Gastrocnemius medialis (tissue), 4 donors: Measurements from ENCODE around the gene ORC3. TPM values are rescaled to one million over a fixed set of nuclear protein-coding genes. Genes with fewer than 3 reads are reported as not detected.

Experiments used
- ATAC-seq, 2 donors: fragments of 150-250 bp; one replicate each; pipeline ENCODE4 v1.9.1; 2016
- DNase-seq, 2 donors: peaks; one replicate each; pipeline ENCODE4 v3.0.0-alpha.2; 2019
- H3K27ac ChIP-seq, 4 donors: fragments of 200-600 bp; sonication (generic); 1 replicate in 1 of 4; 2 replicates in 3 of 4; pipeline ENCODE4 v1.5.1; 2016 to 2018; ENCODE audit warnings: mild to moderate bottlenecking in 2 of 4, moderate library complexity in 1 of 4
- H3K27me3 ChIP-seq, 3 donors: fragments of 200-600 bp; sonication (generic) in 2 of 3; 1 replicate in 1 of 3; 2 replicates in 2 of 3; pipeline versions ENCODE4 v1.5.1 to v1.6.0; 2016 to 2019; ENCODE audit warnings: mild to moderate bottlenecking in 1 of 3, moderate library complexity in 1 of 3
- H3K36me3 ChIP-seq, 2 donors: fragments of 200-600 bp; sonication (generic) in 1 of 2; one replicate each; pipeline ENCODE4 v1.5.1; 2017 to 2018
- H3K4me1 ChIP-seq, 2 donors: fragments of 200-600 bp; sonication (generic) in 1 of 2; one replicate each; pipeline ENCODE4 v1.5.1; 2016 to 2017; ENCODE audit warnings: mild to moderate bottlenecking in 2 of 2
- H3K4me3 ChIP-seq, 4 donors: fragments of 200-600 bp; sonication (generic) in 3 of 4; 1 replicate in 1 of 4; 2 replicates in 3 of 4; pipeline ENCODE4 v1.5.1; 2016 to 2019; ENCODE audit warnings: mild to moderate bottlenecking in 2 of 4
- H3K9me3 ChIP-seq, 3 donors: fragments of 200-600 bp; sonication (generic) in 2 of 3; 1 replicate in 1 of 3; 2 replicates in 2 of 3; pipeline ENCODE4 v1.5.1; 2016 to 2019
- POLR2A ChIP-seq, 2 donors: fragments of 450-650 bp; IDR thresholded peaks; one replicate each; pipeline ENCODE4 v1.6.1; 2017; ENCODE audit warnings: antibody characterized with exemption in 2 of 2, mild to moderate bottlenecking in 2 of 2, moderate library complexity in 2 of 2
- in situ Hi-C, 4 donors: fragments of 200-750 bp; cut with MboI; loops; one replicate each; pipeline versions ENCODE4 v1.15.0 to v1.8.0; 2017; ENCODE audit warnings: low sequenced_read_pairs in 4 of 4
- intact Hi-C: fragments of 100-400 bp; cut with DNase I; formaldehyde crosslinking; loops from one replicate; pipeline ENCODE4 v1.15.1; 2023; ENCODE audit warnings: low total_unique reads
- total RNA-seq, 4 donors: library from RNA; depleted of rRNA; stranded (reverse); fragments of >200 nt; gene quantifications; one replicate each; pipeline versions ENCODE4 v1.1.0 to v1.2.3, GENCODE V29; 2016
- TF ChIP-seq, protein P1 (sequence below), 5 experiments: fragments of 450-650 bp in 3 of 5; fragments of 200-600 bp in 2 of 5; sonication (generic) in 2 of 5; IDR thresholded peaks in 4 of 5; conservative IDR thresholded peaks in 1 of 5; 1 replicate in 4 of 5; 2 replicates in 1 of 5; pipeline ENCODE4 v1.5.1; 2016 to 2019; ENCODE audit warnings: antibody characterized with exemption in 5 of 5, mild to moderate bottlenecking in 3 of 5, moderate library complexity in 3 of 5

Gene ORC3
- total RNA-seq, 4 donors from 2014 or later: 18.6 to 28.5 (median 22.6) TPM

DNA sequence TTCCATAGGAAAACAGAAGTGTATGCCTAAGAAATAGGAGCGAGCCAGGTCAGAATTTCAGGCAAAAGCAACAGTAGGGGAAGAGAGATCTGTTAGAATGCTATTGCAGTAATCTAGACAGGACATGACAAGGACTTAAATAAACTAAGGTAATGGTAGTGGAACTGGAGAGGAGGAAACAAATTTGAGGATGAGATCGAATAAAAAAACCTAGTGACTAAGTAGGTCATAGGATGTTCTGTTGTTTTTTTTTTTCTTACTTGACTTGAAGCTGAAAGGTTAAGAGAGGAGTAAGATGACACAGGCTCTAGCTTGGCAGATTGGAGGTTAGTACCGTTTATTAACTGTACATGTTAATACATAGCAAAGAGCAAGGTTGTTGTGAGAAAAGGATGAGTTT is 28.6 kb downstream of the ORC3 start:
- Histone ChIP-seq H3K4me1 (peaks cover 9 to 21% of the 10 kb centered on the region in 2 donors), H3K27me3 (no peaks in the 10 kb centered on the region), H3K4me3 (no peak overlapping the region), H3K9me3 (no peaks in the 10 kb centered on the region), H3K27ac (peak overlapping the region; percentile 59 to 73 (median 66)), H3K36me3 (peaks cover 0 to 26% of the 10 kb centered on the region in 2 donors)
- TF ChIP-seq POLR2A (IDR thresholded peaks at IDR 0.05): no peak
- TF ChIP-seq, protein P1, sequence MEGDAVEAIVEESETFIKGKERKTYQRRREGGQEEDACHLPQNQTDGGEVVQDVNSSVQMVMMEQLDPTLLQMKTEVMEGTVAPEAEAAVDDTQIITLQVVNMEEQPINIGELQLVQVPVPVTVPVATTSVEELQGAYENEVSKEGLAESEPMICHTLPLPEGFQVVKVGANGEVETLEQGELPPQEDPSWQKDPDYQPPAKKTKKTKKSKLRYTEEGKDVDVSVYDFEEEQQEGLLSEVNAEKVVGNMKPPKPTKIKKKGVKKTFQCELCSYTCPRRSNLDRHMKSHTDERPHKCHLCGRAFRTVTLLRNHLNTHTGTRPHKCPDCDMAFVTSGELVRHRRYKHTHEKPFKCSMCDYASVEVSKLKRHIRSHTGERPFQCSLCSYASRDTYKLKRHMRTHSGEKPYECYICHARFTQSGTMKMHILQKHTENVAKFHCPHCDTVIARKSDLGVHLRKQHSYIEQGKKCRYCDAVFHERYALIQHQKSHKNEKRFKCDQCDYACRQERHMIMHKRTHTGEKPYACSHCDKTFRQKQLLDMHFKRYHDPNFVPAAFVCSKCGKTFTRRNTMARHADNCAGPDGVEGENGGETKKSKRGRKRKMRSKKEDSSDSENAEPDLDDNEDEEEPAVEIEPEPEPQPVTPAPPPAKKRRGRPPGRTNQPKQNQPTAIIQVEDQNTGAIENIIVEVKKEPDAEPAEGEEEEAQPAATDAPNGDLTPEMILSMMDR (IDR thresholded peaks at IDR 0.05 in 4 of 5, conservative IDR thresholded peaks at IDR 0.05 in 1 of 5): no peak
- intact Hi-C loops: no loop called here
- DNase-seq (no peak), ATAC-seq (peak; percentile 58 to 72)
- in situ Hi-C loops: no loop called here

DNA sequence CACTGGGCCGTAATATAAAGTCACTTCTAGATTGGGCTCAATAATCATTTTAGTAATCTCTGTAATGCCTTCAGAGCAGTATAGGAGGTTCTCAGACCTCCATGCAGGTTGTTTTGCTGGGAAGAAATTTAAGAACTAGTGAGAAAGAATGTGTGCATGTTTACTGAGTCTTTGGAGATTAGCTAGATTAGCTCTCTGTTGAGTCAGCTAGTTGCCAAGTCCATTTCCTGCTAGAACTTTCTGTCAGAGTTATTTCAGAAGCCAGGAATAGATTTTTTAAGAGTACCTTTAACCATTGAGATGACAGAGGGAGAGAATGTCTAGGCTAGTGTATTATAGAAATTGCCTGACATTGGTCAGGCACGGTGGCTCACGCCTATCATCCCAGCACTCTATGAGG is 33.3 kb downstream of the ORC3 start:
- Histone ChIP-seq H3K9me3 (no peaks in the 10 kb centered on the region), H3K27me3 (no peaks in the 10 kb centered on the region), H3K36me3 (peaks cover 0 to 13% of the 10 kb centered on the region in 2 donors), H3K4me1 (peaks cover 6 to 9% of the 10 kb centered on the region in 2 donors), H3K4me3 (no peak overlapping the region), H3K27ac (no peak overlapping the region)
- TF ChIP-seq, protein P1 (IDR thresholded peaks at IDR 0.05 in 4 of 5, conservative IDR thresholded peaks at IDR 0.05 in 1 of 5): no peak
- no peak for TF ChIP-seq POLR2A (IDR thresholded peaks at IDR 0.05)
- intact Hi-C loops: no loop called here
- DNase-seq (no peak), ATAC-seq (no peak)
- in situ Hi-C loops: no loop called here

DNA sequence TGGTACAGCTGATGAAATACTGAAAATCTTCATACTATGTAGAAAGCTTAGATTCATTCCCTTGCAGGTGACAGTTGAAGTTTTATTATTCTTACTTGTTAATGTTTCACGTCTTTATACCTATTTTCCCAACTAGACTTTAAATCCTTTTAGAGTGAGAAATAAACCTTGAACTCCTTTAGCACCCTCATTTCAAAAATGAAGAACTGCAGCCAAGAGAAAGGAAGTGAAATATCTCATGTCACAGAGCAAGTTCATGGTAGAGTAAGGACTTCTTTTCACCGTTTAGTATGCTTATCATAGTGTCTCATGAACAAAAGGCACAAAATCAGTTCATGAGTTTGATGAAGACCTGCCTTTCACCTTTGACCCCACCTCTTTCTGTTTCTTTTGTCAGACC is 38.5 kb downstream of the ORC3 start:
- Histone ChIP-seq H3K27me3 (no peaks in the 10 kb centered on the region), H3K27ac (no peak overlapping the region), H3K36me3 (peaks cover 0 to 12% of the 10 kb centered on the region in 2 donors), H3K4me1 (peaks cover 6 to 7% of the 10 kb centered on the region in 2 donors), H3K9me3 (no peaks in the 10 kb centered on the region), H3K4me3 (no peak overlapping the region)
- no peak for ATAC-seq
- intact Hi-C loops (no loop called here), in situ Hi-C loops (no loop called here)
- DNase-seq: no peak
- TF ChIP-seq, protein P1 (IDR thresholded peaks at IDR 0.05 in 4 of 5, conservative IDR thresholded peaks at IDR 0.05 in 1 of 5): no peak
- no peak for TF ChIP-seq POLR2A (IDR thresholded peaks at IDR 0.05)

DNA sequence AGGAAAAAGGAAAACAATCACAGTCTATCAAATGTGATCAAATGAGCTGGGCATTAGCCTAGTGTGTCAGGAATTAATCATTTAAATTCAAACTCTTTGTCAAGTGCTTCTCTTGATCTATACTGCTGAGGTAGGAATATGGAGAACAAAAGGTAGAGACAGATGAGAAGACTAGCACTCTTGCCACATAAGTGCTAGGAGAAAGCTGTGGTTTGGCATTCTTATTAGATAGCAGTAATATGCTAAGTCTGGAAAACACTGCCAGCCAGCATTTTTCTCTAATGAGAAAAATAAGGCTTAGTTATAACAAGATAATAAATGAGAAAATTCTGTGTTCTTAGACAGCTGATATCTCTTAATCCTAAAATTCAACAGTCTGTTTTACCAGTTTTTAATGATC is 38.9 kb downstream of the ORC3 start:
- DNase-seq (no peak), ATAC-seq (peak; percentile 52 to 72)
- no peak overlapping the region for H3K4me3 ChIP-seq
- H3K27ac ChIP-seq: no peak overlapping the region
- H3K4me1 ChIP-seq: peaks cover 6 to 7% of the 10 kb centered on the region in 2 donors
- in situ Hi-C loops: no loop called here
- peaks cover 0 to 12% of the 10 kb centered on the region in 2 donors for H3K36me3 ChIP-seq
- intact Hi-C loops: no loop called here
- TF ChIP-seq POLR2A (IDR thresholded peaks at IDR 0.05): no peak
- TF ChIP-seq, protein P1 (IDR thresholded peaks at IDR 0.05 in 4 of 5, conservative IDR thresholded peaks at IDR 0.05 in 1 of 5): no peak
- H3K9me3 ChIP-seq: no peaks in the 10 kb centered on the region
- no peaks in the 10 kb centered on the region for H3K27me3 ChIP-seq

DNA sequence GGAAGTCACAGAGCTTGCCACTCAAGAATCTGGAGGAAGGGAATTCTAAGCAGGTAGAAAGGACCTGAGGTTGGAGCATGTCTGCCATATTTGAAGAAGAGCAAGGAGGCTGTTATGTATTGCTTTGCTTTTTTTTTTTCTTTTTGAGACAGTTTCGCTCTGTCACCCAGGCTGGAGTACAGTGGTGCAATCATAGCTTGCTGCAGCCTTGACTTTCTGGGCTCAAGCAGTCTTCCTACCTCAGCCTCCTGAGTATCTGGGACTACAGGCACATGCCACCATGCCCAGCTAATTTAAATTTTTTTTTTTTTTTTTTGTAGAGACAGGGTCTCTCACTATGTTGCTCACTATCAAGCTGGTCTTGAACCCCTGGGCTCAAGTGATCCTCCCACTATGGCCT is 40.8 kb downstream of the ORC3 start:
- Histone ChIP-seq H3K27ac (no peak overlapping the region), H3K27me3 (no peaks in the 10 kb centered on the region), H3K4me1 (peaks cover 6 to 13% of the 10 kb centered on the region in 2 donors), H3K4me3 (no peak overlapping the region), H3K9me3 (no peaks in the 10 kb centered on the region), H3K36me3 (peaks cover 0 to 12% of the 10 kb centered on the region in 2 donors)
- DNase-seq (no peak), ATAC-seq (no peak)
- in situ Hi-C loops: no loop called here
- TF ChIP-seq, protein P1 (IDR thresholded peaks at IDR 0.05 in 4 of 5, conservative IDR thresholded peaks at IDR 0.05 in 1 of 5): no peak
- TF ChIP-seq POLR2A (IDR thresholded peaks at IDR 0.05): no peak
- intact Hi-C loops: loop anchor here (10.0 kb wide), 1 partner anchor 164 kb away; no protein-coding TSS in a partner anchor
